ENCODE measurements around the gene KLHL29. TPM values are rescaled to one million over a fixed set of nuclear protein-coding genes. Genes with fewer than 3 reads are reported as not detected.

The KLHL29 gene
- total RNA-seq, 4 donors from 2014 or later = 2.2 to 3.3 (median 2.7) TPM

GRCh38 chr2:23469142-23469540, 84.2 kb downstream of the KLHL29 start:
- H3K36me3 ChIP-seq = no peaks in the 10 kb centered on the region
- 96 to 97% methylated on average over 10 of the region's 10 CpGs for WGBS, 2 donors
- no peaks in the 10 kb centered on the region for H3K9me3 ChIP-seq
- H3K4me1 ChIP-seq = no peaks in the 10 kb centered on the region
- no peak overlapping the region for H3K4me3 ChIP-seq (replicated peaks in 1 of 3)
- TF ChIP-seq, protein P1, sequence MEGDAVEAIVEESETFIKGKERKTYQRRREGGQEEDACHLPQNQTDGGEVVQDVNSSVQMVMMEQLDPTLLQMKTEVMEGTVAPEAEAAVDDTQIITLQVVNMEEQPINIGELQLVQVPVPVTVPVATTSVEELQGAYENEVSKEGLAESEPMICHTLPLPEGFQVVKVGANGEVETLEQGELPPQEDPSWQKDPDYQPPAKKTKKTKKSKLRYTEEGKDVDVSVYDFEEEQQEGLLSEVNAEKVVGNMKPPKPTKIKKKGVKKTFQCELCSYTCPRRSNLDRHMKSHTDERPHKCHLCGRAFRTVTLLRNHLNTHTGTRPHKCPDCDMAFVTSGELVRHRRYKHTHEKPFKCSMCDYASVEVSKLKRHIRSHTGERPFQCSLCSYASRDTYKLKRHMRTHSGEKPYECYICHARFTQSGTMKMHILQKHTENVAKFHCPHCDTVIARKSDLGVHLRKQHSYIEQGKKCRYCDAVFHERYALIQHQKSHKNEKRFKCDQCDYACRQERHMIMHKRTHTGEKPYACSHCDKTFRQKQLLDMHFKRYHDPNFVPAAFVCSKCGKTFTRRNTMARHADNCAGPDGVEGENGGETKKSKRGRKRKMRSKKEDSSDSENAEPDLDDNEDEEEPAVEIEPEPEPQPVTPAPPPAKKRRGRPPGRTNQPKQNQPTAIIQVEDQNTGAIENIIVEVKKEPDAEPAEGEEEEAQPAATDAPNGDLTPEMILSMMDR (IDR thresholded peaks at IDR 0.05) = no peak
- no peak for TF ChIP-seq POLR2A (IDR thresholded peaks at IDR 0.05)
- no peak overlapping the region for H3K27ac ChIP-seq
- no peak for DNase-seq
- no peaks in the 10 kb centered on the region for H3K27me3 ChIP-seq
- intact Hi-C loops (cut with DNase I) = no loop called here

- intact Hi-C loops (cut with DNase I) = no loop called here
- H3K4me3 ChIP-seq (replicated peaks in 1 of 3) = no peak overlapping the region
- TF ChIP-seq, protein P1 (IDR thresholded peaks at IDR 0.05) = no peak
- TF ChIP-seq POLR2A (IDR thresholded peaks at IDR 0.05) = no peak
- 74 to 77% methylated on average over 4 of the region's 4 CpGs for WGBS, 2 donors
- DNase-seq = no peak
- H3K4me1 ChIP-seq = no peaks in the 10 kb centered on the region
- H3K27ac ChIP-seq = no peak overlapping the region
- H3K9me3 ChIP-seq = no peaks in the 10 kb centered on the region
- no peaks in the 10 kb centered on the region for H3K36me3 ChIP-seq
- no peaks in the 10 kb centered on the region for H3K27me3 ChIP-seq
These were observed 90.1 kb downstream of the KLHL29 start for GRCh38 chr2:23475036-23475435.

- WGBS, 2 donors = 84 to 91% methylated on average over 11 of the region's 11 CpGs
These were observed 90.5 kb downstream of the KLHL29 start for GRCh38 chr2:23475473-23475872.

GRCh38 chr2:23476786-23477185, 91.8 kb downstream of the KLHL29 start:
- DNase-seq = no peak
- no peak overlapping the region for H3K4me3 ChIP-seq (replicated peaks in 1 of 3)
- H3K27ac ChIP-seq = no peak overlapping the region
- TF ChIP-seq POLR2A (IDR thresholded peaks at IDR 0.05) = no peak
- H3K36me3 ChIP-seq = no peaks in the 10 kb centered on the region
- WGBS, 2 donors = 73 to 80% methylated on average over 5 to 6 of the region's 7 CpGs
- H3K9me3 ChIP-seq = no peaks in the 10 kb centered on the region
- H3K4me1 ChIP-seq = no peaks in the 10 kb centered on the region
- no peaks in the 10 kb centered on the region for H3K27me3 ChIP-seq
- intact Hi-C loops (cut with DNase I) = no loop called here

More at GRCh38 chr2:23475473-23475872, 90.5 kb downstream of the KLHL29 start:
- Histone ChIP-seq H3K27ac (no peak overlapping the region), H3K4me3 (replicated peaks in 1 of 3) (no peak overlapping the region), H3K9me3 (no peaks in the 10 kb centered on the region), H3K36me3 (no peaks in the 10 kb centered on the region), H3K4me1 (no peaks in the 10 kb centered on the region), H3K27me3 (no peaks in the 10 kb centered on the region)
- no peak for TF ChIP-seq POLR2A (IDR thresholded peaks at IDR 0.05)
- TF ChIP-seq, protein P1 (IDR thresholded peaks at IDR 0.05) = no peak
- no peak for DNase-seq
- intact Hi-C loops (cut with DNase I) = no loop called here

- H3K9me3 ChIP-seq = no peaks in the 10 kb centered on the region
- intact Hi-C loops (cut with DNase I) = no loop called here
- DNase-seq = no peak
- no peak overlapping the region for H3K27ac ChIP-seq
- H3K4me1 ChIP-seq = no peaks in the 10 kb centered on the region
- no peak overlapping the region for H3K4me3 ChIP-seq (replicated peaks in 1 of 3)
- H3K36me3 ChIP-seq = no peaks in the 10 kb centered on the region
- no peaks in the 10 kb centered on the region for H3K27me3 ChIP-seq
- 95 to 98% methylated on average over 9 to 10 of the region's 11 CpGs for WGBS, 2 donors
- no peak for TF ChIP-seq POLR2A (IDR thresholded peaks at IDR 0.05)
- TF ChIP-seq, protein P1 (IDR thresholded peaks at IDR 0.05) = no peak
These were observed 92.4 kb downstream of the KLHL29 start for GRCh38 chr2:23477392-23477791.

Data from thyroid gland (tissue), 4 donors.